HepG2 (cell line): Measurements from ENCODE around the gene BLMH. TPM values are rescaled to one million over a fixed set of nuclear protein-coding genes. Genes with fewer than 3 reads are reported as not detected.

ENCODE experiments used
- ATAD3A ChIP-seq: sonication (generic); formaldehyde crosslinking; IDR thresholded peaks from 2 replicates; pipeline ENCODE4 v1.4.0; 2020; ENCODE audit warnings: missing genetic modification reagents
- ATF7 ChIP-seq, 2 experiments: fragments of 450-650 bp in 1 of 2; sonication (generic) in 1 of 2; formaldehyde crosslinking in 1 of 2; IDR thresholded peaks; 2 replicates each; pipeline versions ENCODE4 v1.4.0 to v1.6.1; 2016 to 2020; ENCODE audit warnings: antibody characterized with exemption in 1 of 2, mild to moderate bottlenecking in 1 of 2, missing genetic modification reagents in 1 of 2
- BCL6 ChIP-seq: IDR thresholded peaks from 2 replicates; pipeline ENCODE4 v1.6.1; 2016; ENCODE audit warnings: missing genetic modification reagents, missing compliant biosample characterization
- FOXJ3 ChIP-seq: sonication (generic); formaldehyde crosslinking; IDR thresholded peaks from 2 replicates; pipeline ENCODE4 v1.4.0; 2020; ENCODE audit warnings: missing genetic modification reagents, mild to moderate bottlenecking, borderline replicate concordance
- GATAD2A ChIP-seq: IDR thresholded peaks from 2 replicates; pipeline ENCODE4 v1.6.1; 2016
- IRF2 ChIP-seq: IDR thresholded peaks from 2 replicates; pipeline ENCODE4 v1.6.1; 2018; ENCODE audit warnings: missing genetic modification reagents, missing compliant biosample characterization
- KMT2B ChIP-seq: IDR thresholded peaks from 2 replicates; pipeline ENCODE4 v1.6.1; 2016; ENCODE audit warnings: missing genetic modification reagents, missing compliant biosample characterization
- MED1 ChIP-seq: sonication (generic); formaldehyde crosslinking; IDR thresholded peaks from 2 replicates; pipeline ENCODE4 v1.4.0; 2020; ENCODE audit warnings: missing genetic modification reagents
- MIXL1 ChIP-seq: IDR thresholded peaks from 2 replicates; pipeline ENCODE4 v1.6.1; 2016
- NKX3-1 ChIP-seq: sonication (generic); formaldehyde crosslinking; IDR thresholded peaks from 2 replicates; pipeline ENCODE4 v1.5.0; 2020; ENCODE audit warnings: missing genetic modification reagents
- PCBP2 ChIP-seq: fragments of 200-400 bp; formaldehyde crosslinking; optimal IDR thresholded peaks from 2 replicates; pipeline ENCODE3; 2018; ENCODE audit warnings: low read length, low read depth; ENCODE audit not compliant: poor library complexity, severe bottlenecking
- RBM39 ChIP-seq: fragments of 200-400 bp; formaldehyde crosslinking; IDR thresholded peaks from one replicate; pipeline ENCODE4 v1.6.1; 2018; ENCODE audit warnings: antibody characterized with exemption, mild to moderate bottlenecking, low read depth, low read length; ENCODE audit not compliant: poor library complexity, severe bottlenecking
- RFXANK ChIP-seq: IDR thresholded peaks from 2 replicates; pipeline ENCODE4 v1.6.1; 2016
- TEF ChIP-seq: sonication (generic); formaldehyde crosslinking; IDR thresholded peaks from 2 replicates; pipeline ENCODE4 v1.5.0; 2020; ENCODE audit warnings: missing genetic modification reagents
- THAP9 ChIP-seq: sonication (generic); formaldehyde crosslinking; IDR thresholded peaks from 2 replicates; pipeline ENCODE4; 2020; ENCODE audit warnings: missing genetic modification reagents, mild to moderate bottlenecking, borderline replicate concordance
- TRIM22 ChIP-seq: fragments of 450-650 bp; IDR thresholded peaks from 2 replicates; pipeline ENCODE4 v1.6.1; 2017
- ZBTB46 ChIP-seq: sonication (generic); formaldehyde crosslinking; IDR thresholded peaks from 2 replicates; pipeline ENCODE4 v1.4.0; 2020; ENCODE audit warnings: mild to moderate bottlenecking, missing genetic modification reagents, borderline replicate concordance
- ZFY ChIP-seq: sonication (generic); formaldehyde crosslinking; IDR thresholded peaks from 2 replicates; pipeline ENCODE4 v1.4.0; 2020; ENCODE audit warnings: missing genetic modification reagents
- ZMYM2 ChIP-seq: sonication (generic); formaldehyde crosslinking; IDR thresholded peaks from 2 replicates; pipeline ENCODE4 v1.8.0; 2022; ENCODE audit warnings: mild to moderate bottlenecking, missing genetic modification reagents
- ZNF205 ChIP-seq: IDR thresholded peaks from 2 replicates; pipeline ENCODE4 v1.6.1; 2018; ENCODE audit warnings: missing biosample characterization, missing genetic modification reagents
- ZNF251 ChIP-seq: sonication (generic); formaldehyde crosslinking; IDR thresholded peaks from 2 replicates; pipeline ENCODE4 v1.9.0; 2021; ENCODE audit warnings: mild to moderate bottlenecking, missing genetic modification reagents
- ZNF691 ChIP-seq: sonication (generic); formaldehyde crosslinking; IDR thresholded peaks from 2 replicates; pipeline ENCODE4 v1.4.0; 2020; ENCODE audit warnings: missing genetic modification reagents, low read depth, mild to moderate bottlenecking, borderline replicate concordance
- polyA plus RNA-seq, 8 experiments: library from polyadenylated mRNA; depleted of rRNA in 3 of 8; stranded (reverse) in 7 of 8; unstranded in 1 of 8; fragments of >200 nt; fragmentation: Illumina TruSeq in 4 of 8; extraction: Trizol in 4 of 8; gene quantifications; 2 replicates each; pipeline versions ENCODE4 v1.2.1 to v1.2.3, GENCODE V29; 2011 to 2016; ENCODE audit warnings: low read depth in 4 of 8, missing spikeins in 1 of 8, mixed read lengths in 1 of 8; ENCODE audit not compliant: insufficient read depth in 1 of 8
- total RNA-seq, 5 experiments: library from RNA; depleted of rRNA; stranded (reverse); fragments of >200 nt; fragmentation: Illumina TruSeq; extraction: Trizol; gene quantifications; 2 replicates each; pipeline ENCODE4 v1.2.3, GENCODE V29; 2016; ENCODE audit warnings: low read depth in 1 of 5
- TF ChIP-seq, protein P1 (sequence below): sonication (generic); formaldehyde crosslinking; conservative IDR thresholded peaks from 2 replicates; pipeline ENCODE4 v1.5.0; 2020; ENCODE audit warnings: missing genetic modification reagents

Gene BLMH
- total and polyA plus RNA-seq, 2 of the 13 experiments (the other 11 are each of a cell fraction or from before 2014, with no cell fraction given) = 12.1 to 41.0 TPM

DNA sequence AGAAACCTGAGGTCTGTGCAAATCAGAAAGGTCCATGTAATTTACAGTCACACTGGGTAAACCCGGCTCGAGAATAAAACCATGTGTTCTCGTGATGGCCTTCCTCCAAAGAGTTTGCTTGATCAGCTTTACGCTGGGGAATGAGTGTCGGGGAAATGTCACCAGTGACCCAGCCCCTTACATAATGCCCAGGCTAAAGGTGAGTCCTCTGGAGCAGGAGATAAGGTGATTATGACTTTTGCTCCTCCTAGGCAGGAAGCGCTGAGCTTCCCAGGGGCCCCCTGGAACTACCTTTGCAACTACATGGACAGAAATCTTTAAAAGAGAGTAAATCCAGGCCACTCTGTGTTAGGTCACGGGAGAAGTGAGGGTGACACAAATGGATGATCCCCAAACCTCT lies 71.9 kb downstream of the BLMH start (continued):
- TF ChIP-seq THAP9 (no peak), MED1 (CRISPR knock-in tag) (peak; percentile 30; the same call in 1 of the 2 replicates), KMT2B (CRISPR knock-in tag) (no peak), ZNF205 (CRISPR knock-in tag) (0 out of 2 replicates have a peak, but pooled peaks have one; percentile 65), NKX3-1 (no peak), PCBP2 (no peak), BCL6 (CRISPR knock-in tag) (0 out of 2 replicates have a peak, but pooled peaks have one; percentile 48), ZMYM2 (no peak), ZFY (CRISPR knock-in tag) (no peak), MIXL1 (CRISPR knock-in tag) (0 out of 2 replicates have a peak, but pooled peaks have one; percentile 27), ZBTB46 (no peak), RFXANK (CRISPR knock-in tag) (no peak), RBM39 (no peak), ATF7 (IDR thresholded peaks at IDR 0.05) (no peak), ATF7 (CRISPR knock-in tag; IDR thresholded peaks at IDR 0.05) (no peak), ZNF251 (CRISPR knock-in tag) (no peak), FOXJ3 (CRISPR knock-in tag) (no peak), IRF2 (CRISPR knock-in tag) (no peak), TRIM22 (no peak), GATAD2A (peak; percentile 66), ZNF691 (CRISPR knock-in tag) (no peak), ATAD3A (no peak), TEF (CRISPR knock-in tag) (peak; percentile 30; the same call in 1 of the 2 replicates)
- TF ChIP-seq, protein P1, sequence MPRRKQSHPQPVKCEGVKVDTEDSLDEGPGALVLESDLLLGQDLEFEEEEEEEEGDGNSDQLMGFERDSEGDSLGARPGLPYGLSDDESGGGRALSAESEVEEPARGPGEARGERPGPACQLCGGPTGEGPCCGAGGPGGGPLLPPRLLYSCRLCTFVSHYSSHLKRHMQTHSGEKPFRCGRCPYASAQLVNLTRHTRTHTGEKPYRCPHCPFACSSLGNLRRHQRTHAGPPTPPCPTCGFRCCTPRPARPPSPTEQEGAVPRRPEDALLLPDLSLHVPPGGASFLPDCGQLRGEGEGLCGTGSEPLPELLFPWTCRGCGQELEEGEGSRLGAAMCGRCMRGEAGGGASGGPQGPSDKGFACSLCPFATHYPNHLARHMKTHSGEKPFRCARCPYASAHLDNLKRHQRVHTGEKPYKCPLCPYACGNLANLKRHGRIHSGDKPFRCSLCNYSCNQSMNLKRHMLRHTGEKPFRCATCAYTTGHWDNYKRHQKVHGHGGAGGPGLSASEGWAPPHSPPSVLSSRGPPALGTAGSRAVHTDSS (CRISPR knock-in tag) = no peak
